GM12878 (cell line): ENCODE measurements around the gene KRTAP22-2. TPM values are rescaled to one million over a fixed set of nuclear protein-coding genes. Genes with fewer than 3 reads are reported as not detected.

ENCODE experiments used
- ATAC-seq: fragments of 200-7000 bp; cut with Tn5 transposase; 3 replicates; pipeline ENCODE4 v1.9.1; 2020; ENCODE audit warnings: mild to moderate bottlenecking, moderate library complexity
- BruUV-seq: library from RNA; stranded (reverse); fragments of 400-500 nt; replicated peaks from 2 replicates; lab custom pipeline; 2021; lab: Mats Ljungman, UMichigan
- CTCF ChIA-PET: fragments of 300-600 bp; sonication (Branson Sonifier 250); formaldehyde crosslinking; extraction: SDS; loops from one replicate; lab custom pipeline; 2021; ENCODE audit warnings: inconsistent platforms; lab: Yijun Ruan, JAX
- POLR2A ChIA-PET: fragments of 350-600 bp; formaldehyde crosslinking; extraction: SDS; loops from one replicate; lab custom pipeline; 2021; ENCODE audit warnings: inconsistent platforms; lab: Charles Lee
- RAD21 ChIA-PET: fragments of 300-600 bp; sonication (Branson Sonifier 250); formaldehyde crosslinking; loops from one replicate; lab custom pipeline; 2023; ENCODE audit warnings: antibody characterized with exemption; ENCODE audit not compliant: unreplicated experiment; lab: Charles Lee
- SMC1A ChIA-PET: fragments of 300-600 bp; sonication (Branson Sonifier 250); formaldehyde crosslinking; loops from one replicate; lab custom pipeline; 2023; ENCODE audit not compliant: unreplicated experiment, uncharacterized antibody; lab: Charles Lee
- DNase-seq: peaks from one replicate; pipeline ENCODE4 v3.0.0-alpha.2; 2011; ENCODE audit warnings: low read depth, low spot score
- FAIRE-seq: peaks from 3 replicates; lab custom pipeline; 2011; peaks lifted over from hg19 to GRCh38; lab: Jason Lieb, UNC
- H2AFZ ChIP-seq: 2 replicates; pipeline ENCODE4 v1.6.0; 2011; ENCODE audit warnings: low read depth, low read length, control low read depth; ENCODE audit not compliant: control insufficient read depth
- H3K27ac ChIP-seq: 2 replicates; pipeline ENCODE4 v1.5.1; 2011; ENCODE audit warnings: control low read depth; ENCODE audit not compliant: control insufficient read depth, insufficient read depth
- H3K27me3 ChIP-seq, 2 experiments: replicated peaks in 1 of 2; 2 replicates each; pipeline versions ENCODE4 v1.6.0 to v1.6.1; 2011; ENCODE audit warnings: low read length in 1 of 2; ENCODE audit not compliant: control insufficient read depth in 2 of 2, insufficient read depth in 2 of 2
- H3K36me3 ChIP-seq, 2 experiments: 2 replicates each; pipeline ENCODE4 v1.5.1; 2011; ENCODE audit warnings: low read length in 1 of 2; ENCODE audit not compliant: control insufficient read depth in 2 of 2, insufficient read depth in 2 of 2
- H3K4me1 ChIP-seq: 2 replicates; pipeline ENCODE4 v1.6.1; 2011; ENCODE audit warnings: mild to moderate bottlenecking, low read length, moderate library complexity, mixed read lengths; ENCODE audit not compliant: control insufficient read depth, insufficient read depth
- H3K4me2 ChIP-seq: 2 replicates; pipeline ENCODE4 v1.6.0; 2011; ENCODE audit warnings: control low read depth; ENCODE audit not compliant: control insufficient read depth, insufficient read depth
- H3K4me3 ChIP-seq: fragments of 200-600 bp; sonication (generic); 2 replicates; pipeline ENCODE4 v1.5.1; 2016
- H3K79me2 ChIP-seq: 2 replicates; pipeline ENCODE4 v1.6.0; 2011; ENCODE audit warnings: low read length; ENCODE audit not compliant: control insufficient read depth, insufficient read depth
- H3K9ac ChIP-seq: 2 replicates; pipeline ENCODE4 v1.8.0; 2011; ENCODE audit warnings: low read length, control low read depth, mixed read lengths; ENCODE audit not compliant: control insufficient read depth, insufficient read depth
- H3K9me3 ChIP-seq: replicated peaks from 3 replicates; pipeline ENCODE4 v1.5.1; 2011; ENCODE audit warnings: mild to moderate bottlenecking, low read length; ENCODE audit not compliant: control insufficient read depth, insufficient read depth
- H4K20me1 ChIP-seq: 2 replicates; pipeline ENCODE4 v1.6.0; 2011; ENCODE audit not compliant: control insufficient read depth, insufficient read depth
- ATF7 ChIP-seq: fragments of 450-650 bp; IDR thresholded peaks from 2 replicates; pipeline ENCODE4 v1.6.1; 2016; ENCODE audit warnings: low read depth, mild to moderate bottlenecking
- CEBPB ChIP-seq, 2 experiments: fragments of 150-350 bp in 1 of 2; IDR thresholded peaks; 2 replicates each; pipeline ENCODE4 v1.6.1; 2012 to 2014; ENCODE audit warnings: low read depth in 2 of 2, low read length in 2 of 2, borderline replicate concordance in 1 of 2, inconsistent platforms in 1 of 2
- E2F8 ChIP-seq: fragments of 450-650 bp; IDR thresholded peaks from 2 replicates; pipeline ENCODE4 v1.6.1; 2018; ENCODE audit warnings: mild to moderate bottlenecking, low read depth, moderate library complexity; ENCODE audit not compliant: partially characterized antibody
- ELK1 ChIP-seq: IDR thresholded peaks from 2 replicates; pipeline ENCODE4 v1.6.1; 2012; ENCODE audit warnings: low read depth, low read length, improper control_type of control experiment
- KLF5 ChIP-seq: fragments of 450-650 bp; IDR thresholded peaks from 2 replicates; pipeline ENCODE4 v1.6.1; 2014; ENCODE audit warnings: mild to moderate bottlenecking; ENCODE audit not compliant: partially characterized antibody
- MTA3 ChIP-seq: IDR thresholded peaks from 2 replicates; pipeline ENCODE4 v1.6.1; 2012; ENCODE audit warnings: low read length, inconsistent platforms, borderline replicate concordance
- NFYB ChIP-seq: IDR thresholded peaks from 2 replicates; pipeline ENCODE4 v1.6.1; 2011; ENCODE audit warnings: low read depth, mild to moderate bottlenecking, low read length, improper control_type of control experiment, moderate library complexity; ENCODE audit not compliant: insufficient read depth
- SKIL ChIP-seq: fragments of 450-650 bp; IDR thresholded peaks from 2 replicates; pipeline ENCODE4 v1.6.1; 2017; ENCODE audit warnings: mild to moderate bottlenecking, low read depth, inconsistent platforms; ENCODE audit not compliant: poor library complexity, severe bottlenecking
- STAT3 ChIP-seq: IDR thresholded peaks from 2 replicates; pipeline ENCODE4 v1.6.1; 2011; ENCODE audit warnings: low read depth, low read length, improper control_type of control experiment
- TBL1XR1 ChIP-seq: IDR thresholded peaks from 2 replicates; pipeline ENCODE4 v1.6.1; 2012; ENCODE audit warnings: low read depth, low read length, improper control_type of control experiment
- WRNIP1 ChIP-seq: IDR thresholded peaks from 2 replicates; pipeline ENCODE4 v1.6.1; 2011; ENCODE audit warnings: low read depth, low read length, improper control_type of control experiment, borderline replicate concordance
- ZNF622 ChIP-seq: fragments of 450-650 bp; IDR thresholded peaks from 2 replicates; pipeline ENCODE4 v1.6.1; 2017; ENCODE audit warnings: mild to moderate bottlenecking, inconsistent platforms
- ZSCAN29 ChIP-seq: fragments of 450-650 bp; IDR thresholded peaks from 2 replicates; pipeline ENCODE4 v1.6.1; 2017; ENCODE audit warnings: mild to moderate bottlenecking, moderate library complexity
- WGBS: methylation state at CpG from one replicate; pipeline ENCODE4 v1.1.6; 2016; ENCODE audit warnings: low lambda C conversion rate; ENCODE audit not compliant: insufficient replicate concordance, insufficient coverage; ENCODE audit errors: missing lambda C conversion rate; 5-methylcytosine and 5-hydroxymethylcytosine counted together
- in situ Hi-C: fragments of 300-500 bp; cut with MboI; formaldehyde crosslinking; loops from 9 replicates; pipeline ENCODE4 v1.14.3; 2018; ENCODE audit warnings: mixed read lengths
- intact Hi-C: fragments of 100-400 bp; cut with micrococcal nuclease; formaldehyde crosslinking; loops from one replicate; pipeline ENCODE4 v1.14.2; 2022; ENCODE audit not compliant: unreplicated experiment
- polyA plus RNA-seq, 11 experiments: library from polyadenylated mRNA; depleted of rRNA in 4 of 11; unstranded in 6 of 11; stranded (reverse) in 5 of 11; fragments of >200 nt; fragmentation: Nextera tagmentation in 4 of 11; fragmentation: Illumina TruSeq in 1 of 11; extraction: Ambion mirVana in 4 of 11; extraction: Trizol in 1 of 11; gene quantifications; 1 replicate in 1 of 11; 2 replicates in 10 of 11; pipeline versions ENCODE4 v1.2.1 to v1.2.3, GENCODE V29; 2011 to 2016; ENCODE audit warnings: inconsistent platforms in 2 of 11, missing spikeins in 2 of 11, low read depth in 1 of 11
- total RNA-seq, 4 experiments: library from RNA; depleted of rRNA in 3 of 4; stranded (reverse); fragments of >200 nt in 3 of 4; fragmentation: Illumina TruSeq in 1 of 4; extraction: Trizol in 1 of 4; gene quantifications; 2 replicates each; pipeline versions ENCODE4 v1.2.1 to v1.2.3, GENCODE V29; 2013 to 2021

KRTAP22-2 gene
- total and polyA plus RNA-seq, 10 of the 15 experiments (the other 5 are each of a cell fraction or from before 2014, with no cell fraction given) = not detected

GRCh38 chr21:30638686-30639085, 48.5 kb upstream of the KRTAP22-2 start:
- RAD21 ChIA-PET = no interaction called here
- CTCF ChIA-PET = no interaction called here
- Histone ChIP-seq H3K36me3 (no peaks in the 10 kb centered on the region), H3K27ac (no peak overlapping the region), H3K9me3 (no peaks in the 10 kb centered on the region; the same call in 2 of the 3 replicates), H3K4me3 (no peak overlapping the region), H3K4me1 (no peaks in the 10 kb centered on the region), H4K20me1 (no peaks in the 10 kb centered on the region), H3K9ac (no peak overlapping the region)
- FAIRE-seq (no peak), DNase-seq (no peak)
- SMC1A ChIA-PET = no interaction called here
- 38% methylated on average over 3 of the region's 3 CpGs for WGBS
- POLR2A ChIA-PET = no interaction called here
- no TSS peak for BruUV-seq
- TF ChIP-seq KLF5 = no peak
- TF ChIP-seq ZNF622 = no peak
- no peak for TF ChIP-seq NFYB
- no peak for TF ChIP-seq MTA3
- TF ChIP-seq, all 136 proteins: peak for 0
- Histone ChIP-seq H2AFZ (no peak overlapping the region), H3K27me3 (no peaks in the 10 kb centered on the region), H3K79me2 (no peaks in the 10 kb centered on the region), H3K4me2 (no peak overlapping the region)
- in situ Hi-C loops (no loop called here), intact Hi-C loops (no loop called here)
- ATAC-seq = no peak

GRCh38 chr21:30634906-30635305, 44.7 kb upstream of the KRTAP22-2 start, which contains the start of gene KRTAP20-2:
Gene KRTAP20-2, plus strand, starts transcription at chr21:30635206. Its CDS starts 58 bp downstream, at chr21:30635264.
- ChIA-PET CTCF (no interaction called here), SMC1A (no interaction called here), RAD21 (no interaction called here), POLR2A (no interaction called here)
- intact Hi-C loops (no loop called here), in situ Hi-C loops (no loop called here)
- Histone ChIP-seq H3K79me2 (no peaks in the 10 kb centered on the region), H3K4me1 (no peaks in the 10 kb centered on the region), H3K4me2 (no peak within 1 kb of the TSS), H3K27me3 (no peaks in the 10 kb centered on the region), H3K36me3 (no peaks in the 10 kb centered on the region), H4K20me1 (no peaks in the 10 kb centered on the region), H3K4me3 (no peak within 1 kb of the TSS), H3K9me3 (no peaks in the 10 kb centered on the region), H3K27ac (no peak within 1 kb of the TSS), H2AFZ (no peak within 1 kb of the TSS), H3K9ac (no peak within 1 kb of the TSS)
- ATAC-seq (no peak), FAIRE-seq (no peak), DNase-seq (no peak)
- WGBS = 6% methylated on average over 1 of the region's 1 CpG
- no TSS peak for BruUV-seq
- TF ChIP-seq CEBPB (IDR thresholded peaks at IDR 0.05; ENCODE audit: borderline replicate concordance in 1 of 2, low read depth in 2 of 2, low read length in 2 of 2) (no peak), ATF7 (no peak), TBL1XR1 (no peak), ZSCAN29 (no peak), STAT3 (no peak), E2F8 (no peak), ELK1 (no peak), WRNIP1 (no peak), SKIL (no peak)
